Inferior parietal cortex (tissue), 1 donor: Measurements from ENCODE around the gene SLC6A9.
A peak's percentile ranks its signal among the peaks of the same experiment; 100 is the strongest.

Experiments used
- DNase-seq: peaks from one replicate; pipeline ENCODE4 v3.0.0-alpha.2; 2016; ENCODE audit errors: extremely low spot score

The SLC6A9 gene

GRCh38 chr1:44029260-44029910 lies 1.9 kb downstream of the SLC6A9 start:
- no peak for DNase-seq

- DNase-seq = no peak
These were observed 3.9 kb downstream of the SLC6A9 start for GRCh38 chr1:44027320-44027719.

- DNase-seq = no peak
These were observed 5.4 kb downstream of the SLC6A9 start for GRCh38 chr1:44025816-44026215.

- no peak for DNase-seq
These were observed 6.2 kb downstream of the SLC6A9 start for GRCh38 chr1:44024903-44025525.

GRCh38 chr1:44024031-44024902 lies 7.0 kb downstream of the SLC6A9 start:
- no peak for DNase-seq

- DNase-seq = no peak
These were observed 9.5 kb downstream of the SLC6A9 start for GRCh38 chr1:44021581-44022321.

GRCh38 chr1:44021156-44021555 lies 10.1 kb downstream of the SLC6A9 start:
- DNase-seq = no peak

GRCh38 chr1:44020464-44020863 lies 10.8 kb downstream of the SLC6A9 start:
- DNase-seq = no peak

- no peak for DNase-seq
These were observed 11.8 kb downstream of the SLC6A9 start for GRCh38 chr1:44019466-44019948.

- DNase-seq = no peak
These were observed 14.3 kb downstream of the SLC6A9 start for GRCh38 chr1:44016890-44017400.

- DNase-seq = no peak
These were observed 15.0 kb downstream of the SLC6A9 start for GRCh38 chr1:44016041-44016889.

GRCh38 chr1:44015206-44015605 lies 16.1 kb downstream of the SLC6A9 start:
- DNase-seq = no peak

- DNase-seq = no peak
These were observed 16.7 kb downstream of the SLC6A9 start for GRCh38 chr1:44014365-44015104.

GRCh38 chr1:44013949-44014348 lies 17.3 kb downstream of the SLC6A9 start:
- no peak for DNase-seq

- DNase-seq = no peak
These were observed 18.2 kb downstream of the SLC6A9 start for GRCh38 chr1:44012941-44013609.

- DNase-seq = no peak
These were observed 18.9 kb downstream of the SLC6A9 start for GRCh38 chr1:44012404-44012803.

- peak; percentile 73 for DNase-seq
These were observed 20.3 kb downstream of the SLC6A9 start for GRCh38 chr1:44010935-44011471.

GRCh38 chr1:44008259-44008658 lies 23.0 kb downstream of the SLC6A9 start:
- DNase-seq = no peak

- DNase-seq = no peak
These were observed 28.6 kb downstream of the SLC6A9 start for GRCh38 chr1:44002606-44003157.
